ENCODE measurements around the gene VWA1.
"Not testable (repeated sequence)": the region's sequence is repeated elsewhere in the genome, so short reads cannot be mapped to it uniquely, and the experiment has no call there.

The VWA1 gene

GRCh38 chr1:1406101-1406820 lies 29.2 kb upstream of the VWA1 start:
- no peak for DNase-seq

GRCh38 chr1:1406821-1407635 lies 28.5 kb upstream of the VWA1 start, which contains the start of gene MRPL20:
MRPL20 (minus strand) TSS chr1:1407293; CDS start chr1:1407217, 76 bp downstream.
- peak; percentile 94 for DNase-seq

DNA sequence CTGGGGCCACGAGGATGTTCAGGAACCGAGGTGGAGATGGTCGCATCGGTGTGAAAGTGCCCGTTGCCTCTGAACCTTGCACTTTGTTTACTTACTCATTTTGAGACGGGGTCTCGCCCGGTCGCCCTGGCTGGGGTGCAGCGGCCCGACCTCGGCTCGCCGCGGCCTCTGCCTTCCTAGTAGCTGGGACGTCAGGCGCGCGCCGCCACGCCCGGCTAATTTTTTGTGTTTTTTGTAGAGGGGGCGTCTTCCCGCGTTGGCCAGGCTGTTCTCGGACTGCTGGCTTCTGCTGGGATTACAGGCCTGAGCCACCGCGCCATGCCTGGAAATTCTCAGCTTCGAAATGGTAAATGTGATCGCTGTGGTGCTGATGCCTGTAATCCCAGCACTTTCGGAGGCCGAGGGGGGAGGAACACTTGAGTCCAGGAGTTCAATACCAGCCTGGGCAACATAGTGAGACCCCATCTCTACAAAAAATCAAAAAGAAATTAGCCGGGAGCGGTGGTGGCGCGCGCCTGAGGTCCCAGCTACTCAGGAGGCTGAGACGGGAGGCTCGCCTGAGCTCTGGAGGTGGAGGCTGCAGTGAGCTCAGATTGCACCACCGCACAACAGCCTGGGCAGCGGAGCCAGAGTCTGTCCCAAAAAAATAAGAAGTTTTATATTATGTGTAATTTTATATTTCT lies 27.7 kb upstream of the VWA1 start:
- DNase-seq, result peak; percentile 34

- DNase-seq, result not testable (repeated sequence)
Observed at GRCh38 chr1:1410238-1410637, 25.3 kb upstream of the VWA1 start.

DNA sequence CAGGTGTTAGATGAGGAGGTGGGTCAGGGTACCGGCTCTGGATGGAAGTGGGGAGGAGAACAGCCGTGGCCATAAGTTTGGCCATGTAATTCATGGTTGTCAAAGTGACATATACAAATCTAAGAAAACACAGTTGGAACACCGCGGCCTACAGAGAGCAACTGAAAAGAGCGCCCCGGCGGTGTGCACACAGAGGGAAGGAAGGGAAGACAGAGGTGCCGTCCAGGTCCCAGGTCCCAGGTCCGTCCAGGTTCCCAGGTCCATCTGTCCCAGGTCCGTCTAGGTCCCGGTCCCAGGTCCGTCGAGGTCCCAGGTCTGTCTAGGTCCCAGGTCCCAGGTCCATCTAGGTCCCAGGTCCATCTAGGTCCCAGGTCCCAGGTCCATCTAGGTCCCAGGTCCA lies 23.9 kb upstream of the VWA1 start:
- no peak for DNase-seq

GRCh38 chr1:1412311-1412902 lies 23.1 kb upstream of the VWA1 start:
- DNase-seq, result not testable (repeated sequence)

- DNase-seq, result no peak
Observed at GRCh38 chr1:1415751-1416150, 19.7 kb upstream of the VWA1 start.

GRCh38 chr1:1417396-1417795 lies 18.1 kb upstream of the VWA1 start:
- DNase-seq, result not testable (repeated sequence)

DNA sequence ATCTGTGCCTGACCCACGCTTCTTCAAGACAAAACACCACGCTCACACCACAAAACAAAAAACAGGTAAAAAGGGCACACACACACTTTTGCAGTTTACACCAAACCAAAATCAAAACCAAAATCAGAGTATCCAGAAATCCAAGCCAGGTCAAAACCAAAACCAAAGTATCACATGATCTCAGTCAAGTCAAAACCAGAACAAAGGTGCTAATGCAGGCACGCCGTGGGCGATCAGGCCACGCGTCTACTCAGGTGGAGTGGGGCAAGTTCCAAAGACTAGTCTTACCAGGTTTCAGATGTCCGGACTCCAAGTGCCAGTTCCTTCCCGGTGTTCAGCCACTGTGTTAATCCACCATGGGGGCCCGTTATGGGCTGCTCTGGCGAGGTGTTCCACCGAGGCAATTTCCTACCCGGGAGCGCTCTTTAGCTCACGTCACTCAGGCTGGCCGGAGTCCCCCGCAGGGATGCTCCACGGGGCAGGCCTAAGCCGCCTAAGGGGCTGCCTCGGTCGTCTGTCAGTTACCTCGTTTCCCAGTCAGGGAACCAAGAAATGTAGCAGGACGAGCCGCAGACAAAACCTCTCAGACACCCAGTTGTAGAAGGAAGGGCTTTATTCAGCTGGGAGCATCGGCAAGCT lies 17.5 kb upstream of the VWA1 start:
- DNase-seq, result not testable (repeated sequence)

DNA sequence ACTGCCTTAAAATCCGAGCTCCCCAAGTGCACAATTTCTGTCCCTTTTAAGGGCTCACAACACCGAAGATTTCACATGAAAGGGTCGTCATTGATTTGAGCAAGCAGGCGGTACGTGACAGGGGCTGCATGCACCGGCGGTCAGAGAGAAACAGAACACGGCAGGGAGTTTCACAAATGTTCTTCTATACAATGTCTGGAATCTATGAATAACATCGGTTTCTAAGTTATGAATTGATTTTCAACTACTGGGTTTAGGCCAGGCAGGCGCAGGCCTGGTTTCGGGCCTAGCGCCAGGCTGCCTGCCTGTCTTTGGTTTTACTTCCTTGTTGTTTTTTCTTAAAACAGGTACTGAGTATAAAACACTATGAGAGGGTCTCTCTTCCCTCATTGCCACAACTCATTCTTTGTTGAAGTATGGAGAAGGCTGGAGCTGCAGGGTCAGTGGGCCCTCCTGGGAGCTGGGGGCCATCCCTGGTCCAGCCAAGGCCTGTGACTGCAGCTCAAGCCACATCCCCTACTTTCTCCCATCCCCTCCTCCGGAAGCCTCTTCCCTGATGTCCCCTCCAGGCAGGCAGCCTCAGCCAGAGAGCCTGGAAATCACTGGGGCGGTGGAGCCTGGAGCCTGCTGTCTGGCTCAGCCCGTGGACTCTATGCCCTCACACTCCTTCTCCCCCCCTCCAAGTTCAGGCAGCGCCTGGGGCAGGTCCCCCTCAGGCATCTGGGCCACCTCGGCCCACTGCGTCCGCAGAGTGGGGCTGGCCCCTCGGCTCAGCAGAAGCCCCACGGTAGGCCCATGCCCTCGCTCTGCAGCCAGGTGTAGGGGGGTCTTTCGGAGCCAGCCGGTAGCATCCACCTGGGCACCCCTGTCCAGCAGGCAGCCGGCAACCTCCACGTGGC lies 16.8 kb upstream of the VWA1 start:
- no peak for DNase-seq

GRCh38 chr1:1419363-1419812 lies 16.1 kb upstream of the VWA1 start:
- DNase-seq, result no peak

GRCh38 chr1:1419813-1420653 lies 15.5 kb upstream of the VWA1 start:
- DNase-seq, result no peak

- DNase-seq, result no peak
Observed at GRCh38 chr1:1420654-1421141, 14.8 kb upstream of the VWA1 start.

DNA sequence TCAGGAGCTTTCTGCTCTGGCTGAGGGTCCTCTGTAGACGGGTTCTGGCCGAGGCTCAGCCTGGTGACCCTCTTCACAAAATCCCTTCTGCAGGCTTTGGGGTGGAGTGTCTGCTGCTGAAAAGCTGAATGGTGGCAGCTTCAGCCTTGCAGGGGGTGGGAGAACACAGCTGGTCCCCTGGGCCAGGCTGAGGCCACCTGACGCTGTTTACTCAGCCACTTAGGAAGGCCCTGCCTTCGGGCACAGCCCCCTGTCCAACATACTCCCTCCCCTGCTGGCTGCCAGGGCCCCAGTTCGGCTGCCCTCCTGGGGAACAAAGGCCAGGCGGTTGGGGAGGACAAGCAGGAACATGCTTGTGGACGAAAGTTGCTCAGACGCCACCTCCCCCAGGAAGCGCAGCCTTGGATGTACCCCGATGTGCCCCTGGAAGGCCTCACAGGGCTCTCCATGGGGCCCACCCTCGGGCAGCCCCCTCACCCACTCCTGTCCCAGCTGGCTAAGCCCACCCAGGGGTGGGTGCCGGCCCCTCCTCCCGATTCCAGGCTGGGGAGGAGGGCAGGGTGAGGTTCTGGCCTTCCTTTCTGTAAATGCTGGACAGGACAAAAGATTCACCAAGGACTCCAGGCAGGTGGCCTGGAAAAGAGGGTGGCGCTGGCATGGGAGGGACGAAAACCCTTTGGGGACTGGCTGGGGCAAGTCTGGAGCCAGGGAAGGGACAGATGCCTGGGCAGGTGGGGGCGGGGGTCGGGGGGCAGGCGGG lies 14.2 kb upstream of the VWA1 start, which contains the start of gene ANKRD65:
ANKRD65 (minus strand) TSS at position 130 of the 760 bp plus-strand sequence. CDS start 271 bp downstream, outside the sequence.
- DNase-seq, result no peak

DNA sequence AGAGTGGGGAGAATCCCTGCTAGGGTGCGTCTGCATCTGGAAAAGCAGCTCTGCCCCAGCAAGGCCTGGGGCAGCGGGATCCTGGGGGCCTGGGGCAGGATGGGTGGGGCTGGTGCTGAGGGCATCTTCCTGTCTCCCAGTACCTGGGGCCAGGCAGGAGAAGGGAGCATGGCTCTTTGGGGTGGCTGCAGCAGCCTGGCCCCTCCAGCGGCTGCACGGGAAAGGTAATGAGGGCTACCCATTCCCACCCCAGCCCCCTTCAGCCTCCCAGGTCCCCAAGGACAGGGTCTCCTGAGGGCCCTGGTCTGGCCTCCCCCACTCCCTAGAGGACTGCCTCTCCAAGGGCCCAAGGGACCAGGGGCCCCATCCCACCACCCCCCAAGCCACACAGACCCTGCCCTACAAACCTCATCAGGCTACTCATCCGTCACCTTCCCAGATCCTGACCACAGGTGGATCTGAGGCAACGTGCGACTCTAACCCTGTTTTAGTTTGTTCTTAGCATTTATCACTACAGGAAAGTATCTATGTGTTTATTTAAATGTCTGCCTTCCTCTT lies 13.5 kb upstream of the VWA1 start:
- no peak for DNase-seq

GRCh38 chr1:1422465-1423244 lies 12.8 kb upstream of the VWA1 start:
- DNase-seq, result no peak

GRCh38 chr1:1423245-1423597 lies 12.3 kb upstream of the VWA1 start:
- no peak for DNase-seq

DNA sequence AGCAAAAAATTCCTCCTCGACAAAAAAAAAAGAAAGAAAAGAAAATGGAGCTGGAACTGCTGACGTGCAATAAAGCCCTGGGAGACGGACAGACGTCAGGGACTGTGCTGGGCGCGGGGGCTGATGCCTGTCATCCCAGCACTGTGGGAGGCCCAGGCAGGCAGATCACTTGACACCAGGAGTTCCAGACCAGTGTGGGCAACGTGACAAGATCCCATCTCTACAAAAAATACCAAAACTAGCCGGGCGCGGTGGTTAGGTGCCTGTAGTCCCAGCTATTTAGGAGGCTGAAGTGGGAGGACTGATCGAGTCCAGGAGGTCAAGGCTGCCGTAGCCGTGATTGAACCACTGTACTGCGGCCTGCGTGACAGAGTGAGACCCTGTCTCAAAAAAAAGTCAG lies 10.8 kb upstream of the VWA1 start:
- no peak for DNase-seq

DNA sequence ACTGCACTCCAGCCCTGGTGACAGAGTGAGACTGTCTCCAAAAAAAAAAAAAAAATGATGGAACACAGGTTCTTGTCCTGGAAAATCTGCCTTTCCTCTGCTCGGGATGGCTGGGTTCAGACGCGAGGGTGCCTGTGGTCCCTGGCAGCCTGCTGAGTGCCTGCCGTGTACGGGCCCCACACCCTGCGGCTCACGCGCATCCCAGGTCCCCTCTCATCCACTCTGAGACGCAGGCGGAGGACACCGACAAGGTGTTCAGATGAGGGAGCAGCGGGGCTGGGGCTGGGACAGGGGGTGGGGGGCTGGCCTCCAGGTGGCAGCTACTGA lies 10.1 kb upstream of the VWA1 start:
- DNase-seq, result no peak
